Naive thymus-derived CD8-positive, alpha-beta T cell (primary cell): ENCODE measurements around the gene EED. TPM values are rescaled to one million over a fixed set of nuclear protein-coding genes. Genes with fewer than 3 reads are reported as not detected.

Experiments
- ATAC-seq, 2 donors: fragments of 150-1000 bp; cut with Tn5 transposase in 1 of 2; sonication (Bioruptor Pico), chemical (Tn5 transposase) in 1 of 2; 1 replicate in 1 of 2; 2 replicates in 1 of 2; pipeline ENCODE4 v1.10.0; 2021; ENCODE audit warnings: mild to moderate bottlenecking in 2 of 2, moderate library complexity in 2 of 2
- POLR2A ChIA-PET: fragments of 350-600 bp; sonication (Branson Sonifier 250); formaldehyde crosslinking; loops from one replicate; lab custom pipeline; 2021; ENCODE audit warnings: antibody characterized with exemption; lab: Charles Lee
- DNase-seq, 10 donors: peaks; one replicate each; pipeline versions ENCODE4 v3.0.0 to v3.0.0-alpha.2; 2020 to 2022
- H3K27ac Mint-ChIP-seq, 10 donors: one replicate each; pipeline ENCODE4 v1.8.0; 2020 to 2022; ENCODE audit warnings: mild to moderate bottlenecking in 10 of 10, mixed read lengths in 10 of 10, moderate library complexity in 4 of 10, inconsistent platforms in 1 of 10
- H3K27me3 Mint-ChIP-seq, 5 donors: one replicate each; pipeline ENCODE4 v1.8.0; 2021 to 2022; ENCODE audit warnings: mixed read lengths in 5 of 5
- H3K36me3 Mint-ChIP-seq, 3 donors: one replicate each; pipeline ENCODE4 v1.8.0; 2020 to 2022; ENCODE audit warnings: mixed read lengths in 3 of 3, mild to moderate bottlenecking in 2 of 3, inconsistent platforms in 1 of 3
- H3K4me1 Mint-ChIP-seq, 4 donors: one replicate each; pipeline ENCODE4 v1.8.0; 2021 to 2022; ENCODE audit warnings: mixed read lengths in 4 of 4
- H3K4me3 Mint-ChIP-seq, 10 donors: one replicate each; pipeline ENCODE4 v1.8.0; 2020 to 2022; ENCODE audit warnings: mild to moderate bottlenecking in 10 of 10, mixed read lengths in 10 of 10, moderate library complexity in 6 of 10, inconsistent platforms in 1 of 10
- H3K9me3 Mint-ChIP-seq, 9 donors: one replicate each; pipeline ENCODE4 v1.8.0; 2020 to 2022; ENCODE audit warnings: mixed read lengths in 9 of 9, mild to moderate bottlenecking in 3 of 9, inconsistent platforms in 1 of 9, moderate library complexity in 1 of 9
- polyA plus RNA-seq, 3 donors: library from polyadenylated mRNA; unstranded; fragments of 300-500 nt; fragmentation: Illumina TruSeq; gene quantifications; one replicate each; pipeline ENCODE4 v1.2.3, GENCODE V29; 2021
- total RNA-seq, 8 experiments: library from RNA in 2 of 8; stranded (reverse) in 2 of 8; gene quantifications; one replicate each; pipeline ENCODE4 v1.2.3 and lab custom pipeline; 2021 to 2026

EED gene
- total and polyA plus RNA-seq, 5 experiments from 2014 or later, result 10.9 to 31.5 (median 19.2) TPM

DNA sequence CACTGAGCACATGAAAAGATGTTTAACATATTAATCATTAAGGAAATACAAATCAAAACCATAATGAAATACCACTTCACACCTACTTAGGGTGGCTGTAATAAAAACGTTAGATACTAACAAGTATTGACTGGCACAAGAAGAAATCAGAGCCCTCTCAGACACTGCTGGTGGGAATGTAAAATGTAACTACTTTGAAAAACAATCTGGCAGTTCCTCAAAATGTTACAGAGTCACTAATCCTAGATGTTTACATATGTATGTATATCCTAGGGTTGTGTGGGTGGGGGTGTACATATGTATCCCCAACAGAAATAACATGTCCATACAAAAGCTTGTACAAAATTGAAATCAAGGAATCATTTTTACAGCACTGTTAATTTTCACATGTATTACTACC, 15.2 kb downstream of the EED start:
- Mint-ChIP-seq H3K27me3 (no peaks in the 10 kb centered on the region), H3K36me3 (peaks cover 5 to 72% (median 12%) of the 10 kb centered on the region in 3 donors), H3K4me1 (peaks cover 0 to 4% (median 1%) of the 10 kb centered on the region in 4 donors), H3K9me3 (no peaks in the 10 kb centered on the region), H3K27ac (no peak overlapping the region), H3K4me3 (no peak overlapping the region)
- DNase-seq, result no peak
- POLR2A ChIA-PET, result no interaction called here
- no peak for ATAC-seq

DNA sequence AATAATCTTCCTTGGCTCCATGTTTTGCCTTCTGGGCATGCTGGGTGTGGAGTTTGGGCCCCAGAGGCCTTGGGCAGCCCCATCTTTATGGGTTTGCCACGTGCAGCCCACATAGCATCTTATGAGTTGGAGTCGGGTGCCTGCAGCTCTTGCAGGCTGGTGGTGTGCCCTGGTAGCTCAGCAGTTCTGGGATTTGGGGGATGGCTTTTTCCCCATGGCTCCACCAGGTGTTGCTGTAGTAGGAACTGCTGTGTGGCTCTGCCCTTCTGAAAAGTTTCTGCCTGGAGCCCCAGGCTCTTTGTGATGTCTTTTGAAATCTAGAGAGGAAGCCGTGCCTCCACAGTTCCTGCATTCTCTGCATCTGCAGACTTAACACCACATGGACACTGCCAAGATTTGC, 16.8 kb downstream of the EED start:
- POLR2A ChIA-PET, result no interaction called here
- Mint-ChIP-seq H3K36me3 (peaks cover 5 to 71% (median 12%) of the 10 kb centered on the region in 3 donors), H3K27ac (no peak overlapping the region)

DNA sequence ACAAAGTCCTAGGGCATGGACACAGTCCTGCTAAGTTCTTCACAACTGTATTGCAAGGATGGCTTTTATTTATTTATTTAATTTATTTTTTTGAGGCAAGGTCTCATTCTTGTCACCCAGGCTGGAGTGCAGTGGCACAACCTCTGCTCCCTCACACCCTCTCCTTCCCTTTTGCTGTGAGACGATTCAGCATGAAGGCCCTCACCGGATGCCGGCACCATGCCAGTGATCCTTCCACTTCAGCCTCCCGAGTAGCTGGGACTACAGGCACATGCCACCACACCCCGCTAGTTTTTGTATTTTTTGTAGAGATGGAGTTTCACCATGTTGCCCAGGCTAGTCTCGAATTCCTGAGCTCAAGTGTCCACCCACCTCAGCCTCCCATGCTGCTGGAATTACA, 17.8 kb downstream of the EED start:
- DNase-seq (no peak), ATAC-seq (no peak)
- H3K4me1 Mint-ChIP-seq, result peaks cover 0 to 4% (median 0%) of the 10 kb centered on the region in 4 donors
- H3K27me3 Mint-ChIP-seq, result no peaks in the 10 kb centered on the region
- peaks cover 5 to 64% (median 11%) of the 10 kb centered on the region in 3 donors for H3K36me3 Mint-ChIP-seq
- no peak overlapping the region for H3K4me3 Mint-ChIP-seq
- POLR2A ChIA-PET, result no interaction called here
- H3K27ac Mint-ChIP-seq, result peak overlapping the region in 1 of 10 donors; percentile 17
- H3K9me3 Mint-ChIP-seq, result no peaks in the 10 kb centered on the region

More for the DNA sequence above, 16.8 kb downstream of the EED start:
- no peak for DNase-seq
- no peak overlapping the region for H3K4me3 Mint-ChIP-seq
- H3K9me3 Mint-ChIP-seq, result no peaks in the 10 kb centered on the region
- peaks cover 0 to 4% (median 0%) of the 10 kb centered on the region in 4 donors for H3K4me1 Mint-ChIP-seq
- no peaks in the 10 kb centered on the region for H3K27me3 Mint-ChIP-seq
- ATAC-seq, result no peak

DNA sequence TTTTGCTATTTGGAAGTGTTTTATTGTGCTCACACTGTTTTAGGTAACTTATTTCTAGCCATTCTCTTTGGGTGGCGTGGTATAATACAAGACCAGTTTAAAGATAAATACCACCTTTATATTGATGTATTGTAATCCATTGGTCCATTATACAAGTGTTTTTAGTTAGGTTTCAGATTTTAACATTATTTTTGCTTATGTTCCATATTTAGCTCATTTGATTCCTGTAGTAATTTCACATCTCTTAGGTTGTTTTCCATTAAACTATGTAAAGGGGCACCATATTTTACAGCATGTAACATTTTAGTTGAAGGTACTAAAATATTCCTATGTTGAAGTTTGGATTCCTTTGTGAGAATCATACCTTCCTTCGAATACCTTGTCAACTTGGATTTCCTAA, 20.1 kb downstream of the EED start:
- H3K4me1 Mint-ChIP-seq, result peaks cover 0 to 4% (median 2%) of the 10 kb centered on the region in 4 donors
- peaks cover 9 to 64% (median 16%) of the 10 kb centered on the region in 3 donors for H3K36me3 Mint-ChIP-seq
- H3K27ac Mint-ChIP-seq, result no peak overlapping the region
- DNase-seq (no peak), ATAC-seq (no peak)
- H3K4me3 Mint-ChIP-seq, result no peak overlapping the region
- H3K27me3 Mint-ChIP-seq, result no peaks in the 10 kb centered on the region
- no peaks in the 10 kb centered on the region for H3K9me3 Mint-ChIP-seq
- POLR2A ChIA-PET, result no interaction called here

DNA sequence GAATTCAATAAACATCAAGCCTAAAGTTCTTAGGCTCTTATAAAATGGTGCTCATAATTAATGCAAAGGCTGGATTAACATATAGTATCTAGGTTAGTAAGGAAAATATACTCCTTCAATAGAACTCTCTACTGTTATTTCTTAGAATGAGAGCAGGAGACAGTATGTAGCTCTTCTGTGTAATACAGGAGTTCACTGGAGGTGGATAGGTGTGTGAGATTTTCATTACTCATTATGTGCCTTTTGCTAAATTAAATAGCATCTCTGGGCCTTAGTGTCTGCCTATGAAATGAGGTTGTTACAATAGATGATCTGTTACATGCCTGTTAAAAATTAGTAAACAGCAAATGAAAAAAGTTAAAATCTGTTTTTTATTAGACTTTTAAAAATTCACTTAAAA, 20.6 kb downstream of the EED start:
- H3K4me1 Mint-ChIP-seq, result peaks cover 3 to 7% (median 5%) of the 10 kb centered on the region in 4 donors
- H3K27ac Mint-ChIP-seq, result no peak overlapping the region
- ATAC-seq (no peak), DNase-seq (no peak)
- no peaks in the 10 kb centered on the region for H3K27me3 Mint-ChIP-seq
- peaks cover 9 to 65% (median 21%) of the 10 kb centered on the region in 3 donors for H3K36me3 Mint-ChIP-seq
- no peaks in the 10 kb centered on the region for H3K9me3 Mint-ChIP-seq
- POLR2A ChIA-PET, result interaction anchor here (0.7 kb wide), 1 partner anchor 20 kb away, joined by 3 read pairs; the partner anchor contains the start of gene EED
- H3K4me3 Mint-ChIP-seq, result no peak overlapping the region

DNA sequence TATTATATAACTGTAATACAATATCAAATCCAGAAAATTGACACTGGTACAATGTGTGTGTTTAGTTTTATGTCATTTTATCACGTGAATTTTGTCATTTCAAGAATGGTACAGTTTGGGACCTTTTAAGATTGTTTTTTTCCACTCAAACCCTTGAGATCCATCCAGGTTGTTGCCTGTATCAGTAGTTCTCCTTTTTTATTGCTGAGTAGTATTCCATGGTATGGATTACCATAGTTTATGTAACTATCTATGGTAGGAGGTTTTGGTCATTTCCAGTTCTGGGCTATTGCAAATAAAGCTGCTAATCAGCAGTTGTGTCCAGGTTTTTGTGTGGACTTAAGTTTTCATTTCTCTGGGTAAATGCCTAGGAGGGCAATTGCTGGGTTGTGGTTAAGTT, 25.1 kb downstream of the EED start:
- DNase-seq (no peak), ATAC-seq (no peak)
- Mint-ChIP-seq H3K36me3 (peaks cover 4 to 74% (median 23%) of the 10 kb centered on the region in 3 donors), H3K9me3 (no peaks in the 10 kb centered on the region), H3K4me1 (peaks cover 12 to 25% (median 20%) of the 10 kb centered on the region in 4 donors), H3K4me3 (no peak overlapping the region), H3K27ac (peak overlapping the region in 1 of 10 donors; percentile 35), H3K27me3 (no peaks in the 10 kb centered on the region)
- POLR2A ChIA-PET, result no interaction called here

DNA sequence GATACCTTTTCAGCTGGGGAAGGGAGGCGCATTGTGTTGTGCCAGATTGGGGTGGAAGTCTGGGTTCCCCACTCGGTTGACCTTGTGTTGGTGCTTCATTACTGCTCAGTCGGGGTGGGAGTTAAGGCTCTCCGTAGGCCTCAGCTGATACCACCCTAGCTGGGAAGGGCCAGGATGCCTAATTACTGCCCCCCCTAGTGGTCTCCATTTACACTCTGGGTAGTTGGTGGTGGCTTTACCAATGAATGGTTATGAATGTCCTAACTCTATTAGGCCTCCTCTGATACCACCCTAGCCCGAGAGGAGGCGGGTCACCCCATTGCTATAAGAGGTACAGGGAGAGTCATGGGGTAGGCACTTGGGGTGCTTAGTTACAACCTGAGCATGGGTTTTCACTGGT, 29.9 kb downstream of the EED start:
- DNase-seq (no peak), ATAC-seq (no peak)
- H3K27me3 Mint-ChIP-seq, result no peaks in the 10 kb centered on the region
- POLR2A ChIA-PET, result no interaction called here
- peaks cover 0 to 5% (median 0%) of the 10 kb centered on the region in 9 donors for H3K9me3 Mint-ChIP-seq
- H3K4me1 Mint-ChIP-seq, result peaks cover 16 to 27% (median 24%) of the 10 kb centered on the region in 4 donors
- H3K4me3 Mint-ChIP-seq, result no peak overlapping the region
- peak overlapping the region in 2 of 10 donors; percentile 69 to 71 for H3K27ac Mint-ChIP-seq
- H3K36me3 Mint-ChIP-seq, result peaks cover 17 to 87% (median 31%) of the 10 kb centered on the region in 3 donors

DNA sequence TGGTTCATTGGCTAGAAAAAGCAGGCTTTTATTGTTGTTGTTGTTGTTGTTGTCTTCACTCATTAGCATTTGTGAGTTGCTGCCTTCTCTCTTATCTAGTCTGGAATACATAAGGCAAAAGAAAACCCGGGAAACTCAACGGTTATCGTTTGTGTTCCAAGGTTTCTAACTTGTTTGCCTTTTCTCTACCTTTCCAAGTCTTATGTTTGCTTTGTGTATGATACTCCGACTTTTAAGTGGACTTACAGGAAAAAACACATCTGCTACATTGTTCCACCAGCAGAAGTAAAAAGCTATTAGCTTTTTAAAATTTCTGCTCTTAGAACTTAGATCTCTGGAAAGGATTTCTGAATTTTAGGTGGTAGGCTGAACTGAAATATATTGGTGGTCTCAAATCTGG, 30.4 kb downstream of the EED start:
- DNase-seq, result no peak
- Mint-ChIP-seq H3K27me3 (no peaks in the 10 kb centered on the region), H3K9me3 (peaks cover 0 to 5% (median 0%) of the 10 kb centered on the region in 9 donors), H3K4me3 (no peak overlapping the region), H3K36me3 (peaks cover 22 to 87% (median 33%) of the 10 kb centered on the region in 3 donors), H3K27ac (peak overlapping the region in 2 of 10 donors; percentile 5 to 71), H3K4me1 (peaks cover 16 to 26% (median 23%) of the 10 kb centered on the region in 4 donors)
- POLR2A ChIA-PET, result no interaction called here
- ATAC-seq, result no peak

DNA sequence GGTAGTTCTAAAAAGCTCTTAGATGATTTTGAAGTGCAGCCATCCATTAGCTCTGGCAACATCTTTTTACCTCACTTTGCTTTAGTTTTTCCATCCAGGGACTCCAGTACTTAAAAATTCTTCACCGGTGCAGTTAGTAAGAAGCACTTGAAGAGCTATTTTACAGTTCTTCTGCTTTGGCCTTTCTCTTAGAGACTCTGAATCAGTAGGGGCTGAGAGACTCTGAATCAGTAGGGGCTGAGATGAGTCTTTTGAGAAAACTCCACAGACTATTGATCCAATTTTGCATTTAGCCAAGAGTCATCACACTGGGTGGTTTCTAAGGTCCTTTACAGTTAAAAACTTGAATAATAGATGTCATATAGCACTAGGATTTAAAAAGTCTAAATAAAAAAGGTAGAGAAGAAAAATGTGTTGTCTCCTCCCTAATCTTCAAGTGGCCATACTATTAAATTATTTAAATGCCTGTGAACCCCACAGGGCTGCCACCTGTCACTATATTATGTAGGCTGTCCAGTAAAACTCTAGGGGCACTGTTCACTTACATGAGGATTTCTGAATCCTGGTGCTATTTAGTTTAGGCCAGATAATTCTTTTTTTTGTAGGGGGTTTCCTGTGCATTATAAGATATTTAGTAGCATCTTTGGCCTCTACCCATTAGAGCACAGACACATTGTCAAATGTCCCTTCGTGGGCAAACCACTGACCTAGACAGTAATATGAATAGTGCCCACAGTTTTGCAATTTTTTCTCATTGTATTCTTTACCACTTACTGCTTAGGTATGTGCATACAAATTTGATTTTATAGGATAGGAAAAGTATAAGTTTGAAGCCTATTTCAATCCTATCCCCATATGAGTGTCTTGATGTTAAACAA, 31.2 kb downstream of the EED start:
- ATAC-seq, result no peak
- H3K4me3 Mint-ChIP-seq, result no peak overlapping the region
- POLR2A ChIA-PET, result no interaction called here

DNA sequence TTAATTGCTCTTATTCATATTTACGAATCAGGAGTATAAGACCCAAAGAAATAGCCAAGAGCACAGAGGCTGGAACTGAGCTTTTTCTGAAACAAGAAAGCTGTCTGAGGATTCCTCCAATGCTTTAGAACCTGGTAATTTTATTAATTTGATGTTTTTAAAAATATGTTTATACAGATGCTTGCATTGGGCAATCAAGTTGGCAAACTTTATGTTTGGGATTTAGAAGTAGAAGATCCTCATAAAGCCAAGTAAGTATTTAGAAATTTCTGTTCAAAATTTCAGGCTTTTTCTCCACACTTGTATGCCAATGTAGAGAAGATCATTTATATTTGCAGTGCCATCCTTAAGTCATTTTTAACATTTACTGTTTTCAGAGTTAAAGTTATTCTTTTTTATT, 33.2 kb downstream of the EED start:
- Mint-ChIP-seq H3K4me3 (no peak overlapping the region), H3K27me3 (no peaks in the 10 kb centered on the region), H3K4me1 (peaks cover 10 to 15% (median 13%) of the 10 kb centered on the region in 4 donors), H3K36me3 (peaks cover 23 to 79% (median 36%) of the 10 kb centered on the region in 3 donors), H3K9me3 (peaks cover 0 to 5% (median 0%) of the 10 kb centered on the region in 9 donors), H3K27ac (no peak overlapping the region)
- no peak for DNase-seq
- no peak for ATAC-seq
- POLR2A ChIA-PET, result no interaction called here

More for the DNA sequence above, 31.2 kb downstream of the EED start:
- peaks cover 23 to 87% (median 35%) of the 10 kb centered on the region in 3 donors for H3K36me3 Mint-ChIP-seq
- peaks cover 0 to 5% (median 0%) of the 10 kb centered on the region in 9 donors for H3K9me3 Mint-ChIP-seq
- peak overlapping the region in 1 of 10 donors; percentile 5 for H3K27ac Mint-ChIP-seq
- no peaks in the 10 kb centered on the region for H3K27me3 Mint-ChIP-seq
- peaks cover 13 to 20% (median 19%) of the 10 kb centered on the region in 4 donors for H3K4me1 Mint-ChIP-seq
- no peak for DNase-seq

DNA sequence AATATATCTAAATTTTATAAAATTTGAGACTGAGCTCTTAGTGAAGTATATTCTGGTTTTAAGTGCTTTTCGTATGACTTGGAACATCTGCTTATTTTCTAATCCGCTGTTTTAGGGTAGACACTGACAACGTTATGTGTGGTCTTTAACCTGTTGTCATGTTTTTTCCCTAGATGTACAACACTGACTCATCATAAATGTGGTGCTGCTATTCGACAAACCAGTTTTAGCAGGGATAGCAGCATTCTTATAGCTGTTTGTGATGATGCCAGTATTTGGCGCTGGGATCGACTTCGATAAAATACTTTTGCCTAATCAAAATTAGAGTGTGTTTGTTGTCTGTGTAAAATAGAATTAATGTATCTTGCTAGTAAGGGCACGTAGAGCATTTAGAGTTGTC, 33.7 kb downstream of the EED start:
- POLR2A ChIA-PET, result no interaction called here
- peaks cover 23 to 77% (median 36%) of the 10 kb centered on the region in 3 donors for H3K36me3 Mint-ChIP-seq
- H3K4me3 Mint-ChIP-seq, result no peak overlapping the region
- H3K9me3 Mint-ChIP-seq, result peaks cover 0 to 5% (median 0%) of the 10 kb centered on the region in 9 donors
- no peak for ATAC-seq
- H3K27ac Mint-ChIP-seq, result no peak overlapping the region
- H3K4me1 Mint-ChIP-seq, result peaks cover 10 to 15% (median 13%) of the 10 kb centered on the region in 4 donors
- no peaks in the 10 kb centered on the region for H3K27me3 Mint-ChIP-seq
- no peak for DNase-seq

DNA sequence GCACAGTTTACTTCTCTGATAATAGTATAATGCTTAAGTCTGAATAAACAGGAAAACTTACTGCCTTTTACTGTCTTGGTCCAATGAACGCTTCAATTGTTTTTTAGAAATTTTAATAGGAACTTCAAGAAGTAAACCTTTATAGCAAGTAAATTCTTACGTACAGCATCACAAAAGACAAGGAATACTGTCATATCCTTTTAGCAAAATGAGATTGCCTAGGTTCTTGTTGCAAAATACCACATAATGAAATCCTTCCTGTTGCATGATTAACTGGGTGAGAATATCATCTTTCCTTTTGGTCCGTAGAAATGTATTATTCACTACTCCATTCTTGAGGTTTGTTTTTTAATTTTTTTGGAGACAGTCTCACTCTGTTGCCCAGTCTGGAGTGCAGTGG, 35.2 kb downstream of the EED start:
- H3K4me3 Mint-ChIP-seq, result no peak overlapping the region
- ATAC-seq (no peak), DNase-seq (no peak)
- no peaks in the 10 kb centered on the region for H3K27me3 Mint-ChIP-seq
- peaks cover 4 to 12% (median 5%) of the 10 kb centered on the region in 4 donors for H3K4me1 Mint-ChIP-seq
- POLR2A ChIA-PET, result no interaction called here
- peaks cover 23 to 62% (median 30%) of the 10 kb centered on the region in 3 donors for H3K36me3 Mint-ChIP-seq
- peaks cover 0 to 5% (median 0%) of the 10 kb centered on the region in 9 donors for H3K9me3 Mint-ChIP-seq
- H3K27ac Mint-ChIP-seq, result peak overlapping the region in 1 of 10 donors; percentile 12

DNA sequence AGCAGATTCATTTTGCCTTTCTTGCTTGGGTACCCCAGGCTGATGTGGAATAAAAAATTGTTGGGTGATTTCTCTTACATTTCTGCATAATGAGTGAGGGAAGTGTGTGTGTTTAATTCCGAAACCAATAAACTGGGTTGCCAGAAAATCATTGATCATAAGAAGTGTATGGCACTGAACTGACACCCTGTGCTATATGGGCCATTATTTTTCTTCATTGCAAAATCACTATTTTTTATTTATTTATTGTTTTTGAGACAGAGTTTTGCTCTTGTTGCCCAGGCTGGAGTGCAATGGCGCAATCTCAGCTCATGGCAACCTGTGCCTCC, 42.9 kb downstream of the EED start:
- ATAC-seq, result no peak
- H3K4me1 Mint-ChIP-seq, result peaks cover 5 to 26% (median 14%) of the 10 kb centered on the region in 4 donors

More for the DNA sequence above, 42.9 kb downstream of the EED start:
- H3K9me3 Mint-ChIP-seq, result no peaks in the 10 kb centered on the region
- H3K4me3 Mint-ChIP-seq, result peak overlapping the region in 1 of 10 donors; percentile 57
- DNase-seq, result no peak
- H3K27me3 Mint-ChIP-seq, result no peaks in the 10 kb centered on the region
- H3K36me3 Mint-ChIP-seq, result no peaks in the 10 kb centered on the region
- H3K27ac Mint-ChIP-seq, result peak overlapping the region in 5 of 10 donors; percentile 14 to 78 (median 40)
- POLR2A ChIA-PET, result no interaction called here
